ENCODE results near the gene SLC26A11. TPM values are rescaled to one million over a fixed set of nuclear protein-coding genes. Genes with fewer than 3 reads are reported as not detected.

SLC26A11 gene
- total and polyA plus RNA-seq, 2 donors from 2014 or later, result 11.3 to 24.5 TPM

DNA sequence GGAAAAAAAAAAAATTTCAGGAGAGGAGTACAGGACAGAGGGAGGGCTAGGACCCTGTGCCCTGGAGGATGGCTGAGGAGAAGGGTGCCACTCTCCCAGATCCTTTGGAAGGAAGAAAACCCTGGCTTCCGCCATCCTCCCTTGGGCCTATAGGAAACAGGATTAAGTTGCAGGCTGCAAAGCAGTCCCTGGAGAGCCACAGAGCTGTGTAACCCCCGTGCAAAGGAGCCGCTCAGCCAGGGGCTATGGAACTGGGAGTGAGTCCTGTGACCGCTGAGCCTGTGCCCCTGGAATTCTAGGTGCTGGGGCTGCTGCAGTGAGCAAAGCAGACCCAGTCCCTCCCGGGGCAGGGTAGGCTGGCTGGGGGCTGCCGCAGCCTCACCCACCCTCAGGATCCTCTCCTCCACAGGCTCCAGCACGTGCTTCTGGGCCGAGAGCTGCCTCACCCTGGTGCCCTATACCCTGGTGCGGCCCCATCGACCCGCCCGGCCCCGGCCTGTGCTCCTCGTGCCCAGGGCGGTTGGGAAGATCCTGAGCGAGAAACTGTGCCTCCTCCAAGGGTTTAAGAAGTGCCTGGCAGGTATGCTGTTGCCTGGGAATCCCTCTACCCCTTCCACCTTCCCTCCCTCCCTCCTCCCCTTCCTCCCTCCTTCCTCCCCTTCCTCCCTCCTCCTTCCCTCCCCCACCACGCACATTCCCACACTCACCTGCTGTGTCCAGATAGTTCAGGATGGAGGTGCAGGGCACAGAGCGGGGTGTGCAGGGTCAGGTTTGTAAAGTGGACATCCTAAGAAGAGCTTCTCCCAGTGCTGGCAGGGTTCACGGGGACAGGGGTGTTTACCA, 15.4 kb upstream of the SLC26A11 start:
- Histone ChIP-seq H3K4me1 (ENCODE audit: control insufficient read depth in 2 of 3, insufficient read depth in 2 of 3, low read depth in 1 of 3, low read length in 3 of 3) (no peaks in the 10 kb centered on the region), H3K4me3 (ENCODE audit: low read length in 3 of 3) (no peak overlapping the region), H3K9me3 (ENCODE audit: control insufficient read depth in 2 of 3, insufficient read depth in 1 of 3, low read length in 3 of 3) (no peaks in the 10 kb centered on the region), H3K36me3 (ENCODE audit: control insufficient read depth in 2 of 3, insufficient read depth in 3 of 3, low read length in 3 of 3) (no peaks in the 10 kb centered on the region), H3K27ac (ENCODE audit: low read depth in 2 of 2, low read length in 2 of 2) (no peak overlapping the region), H3K9ac (ENCODE audit: low read length in 3 of 3) (no peak overlapping the region), H3K27me3 (ENCODE audit: control insufficient read depth, insufficient read depth, low read length) (no peaks in the 10 kb centered on the region)
- FAIRE-seq, result no peak
- no peak for DNase-seq
- TF ChIP-seq, protein P1, sequence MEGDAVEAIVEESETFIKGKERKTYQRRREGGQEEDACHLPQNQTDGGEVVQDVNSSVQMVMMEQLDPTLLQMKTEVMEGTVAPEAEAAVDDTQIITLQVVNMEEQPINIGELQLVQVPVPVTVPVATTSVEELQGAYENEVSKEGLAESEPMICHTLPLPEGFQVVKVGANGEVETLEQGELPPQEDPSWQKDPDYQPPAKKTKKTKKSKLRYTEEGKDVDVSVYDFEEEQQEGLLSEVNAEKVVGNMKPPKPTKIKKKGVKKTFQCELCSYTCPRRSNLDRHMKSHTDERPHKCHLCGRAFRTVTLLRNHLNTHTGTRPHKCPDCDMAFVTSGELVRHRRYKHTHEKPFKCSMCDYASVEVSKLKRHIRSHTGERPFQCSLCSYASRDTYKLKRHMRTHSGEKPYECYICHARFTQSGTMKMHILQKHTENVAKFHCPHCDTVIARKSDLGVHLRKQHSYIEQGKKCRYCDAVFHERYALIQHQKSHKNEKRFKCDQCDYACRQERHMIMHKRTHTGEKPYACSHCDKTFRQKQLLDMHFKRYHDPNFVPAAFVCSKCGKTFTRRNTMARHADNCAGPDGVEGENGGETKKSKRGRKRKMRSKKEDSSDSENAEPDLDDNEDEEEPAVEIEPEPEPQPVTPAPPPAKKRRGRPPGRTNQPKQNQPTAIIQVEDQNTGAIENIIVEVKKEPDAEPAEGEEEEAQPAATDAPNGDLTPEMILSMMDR (IDR thresholded peaks at IDR 0.05; ENCODE audit: borderline replicate concordance, extremely low read depth, insufficient read depth), result no peak
- intact Hi-C loops (cut with DNase I), result no loop called here

DNA sequence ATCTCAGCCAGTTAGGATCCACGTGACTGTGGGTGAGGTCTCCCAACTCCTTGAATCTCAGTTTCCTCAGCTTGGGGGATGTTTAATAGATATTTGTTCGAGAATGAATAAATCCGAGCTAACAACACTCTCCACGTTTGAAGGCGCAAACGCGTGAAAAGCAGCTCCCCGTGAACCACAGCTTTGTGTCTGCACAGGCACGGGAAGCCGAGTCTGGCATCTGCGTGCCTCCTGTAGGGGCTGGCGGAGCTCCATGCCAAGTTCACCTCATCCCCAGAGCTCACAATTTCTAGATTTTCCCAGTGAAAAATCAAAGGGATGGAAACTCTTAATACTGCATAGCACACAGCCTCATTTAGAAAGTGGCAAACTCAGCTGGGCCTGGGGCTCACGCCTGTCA, 14.4 kb upstream of the SLC26A11 start:
- FAIRE-seq (no peak), DNase-seq (no peak)
- no peak overlapping the region for H3K27ac ChIP-seq (ENCODE audit: low read depth in 2 of 2, low read length in 2 of 2)
- no peak overlapping the region for H3K9ac ChIP-seq (ENCODE audit: low read length in 3 of 3)
- H3K9me3 ChIP-seq (ENCODE audit: control insufficient read depth in 2 of 3, insufficient read depth in 1 of 3, low read length in 3 of 3), result no peaks in the 10 kb centered on the region
- H3K4me1 ChIP-seq (ENCODE audit: control insufficient read depth in 2 of 3, insufficient read depth in 2 of 3, low read depth in 1 of 3, low read length in 3 of 3), result no peaks in the 10 kb centered on the region
- H3K4me3 ChIP-seq (ENCODE audit: low read length in 3 of 3), result no peak overlapping the region
- peaks cover 0 to 3% (median 0%) of the 10 kb centered on the region in 3 donors for H3K36me3 ChIP-seq (ENCODE audit: control insufficient read depth in 2 of 3, insufficient read depth in 3 of 3, low read length in 3 of 3)
- intact Hi-C loops (cut with DNase I), result no loop called here
- TF ChIP-seq, protein P1 (IDR thresholded peaks at IDR 0.05; ENCODE audit: borderline replicate concordance, extremely low read depth, insufficient read depth), result no peak
- H3K27me3 ChIP-seq (ENCODE audit: control insufficient read depth, insufficient read depth, low read length), result no peaks in the 10 kb centered on the region

DNA sequence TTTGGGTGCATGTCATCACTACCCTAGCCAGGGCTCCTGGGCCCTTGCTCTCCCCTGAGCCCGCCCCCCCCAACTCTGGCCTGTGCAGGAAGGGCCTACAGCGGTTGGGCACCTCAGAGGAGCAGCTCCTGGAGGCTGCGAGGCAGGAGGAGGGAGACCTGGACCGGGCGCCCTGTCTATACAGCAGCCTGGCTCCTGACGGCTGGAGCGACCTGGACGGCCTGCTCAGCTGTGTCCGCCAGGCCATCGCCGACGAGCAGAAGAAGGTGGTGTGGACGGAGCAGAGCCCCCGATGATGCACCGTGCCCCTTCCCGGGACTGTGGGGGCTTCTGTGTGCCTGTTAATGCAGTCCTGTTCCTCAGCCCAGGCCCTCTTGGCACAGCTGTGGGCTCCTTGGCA, 12.2 kb upstream of the SLC26A11 start:
- DNase-seq (no peak), FAIRE-seq (no peak)
- peaks cover 0 to 9% (median 9%) of the 10 kb centered on the region in 3 donors for H3K36me3 ChIP-seq (ENCODE audit: control insufficient read depth in 2 of 3, insufficient read depth in 3 of 3, low read length in 3 of 3)
- H3K9me3 ChIP-seq (ENCODE audit: control insufficient read depth in 2 of 3, insufficient read depth in 1 of 3, low read length in 3 of 3), result no peaks in the 10 kb centered on the region
- H3K27ac ChIP-seq (ENCODE audit: low read depth in 2 of 2, low read length in 2 of 2), result no peak overlapping the region
- TF ChIP-seq, protein P1 (IDR thresholded peaks at IDR 0.05; ENCODE audit: borderline replicate concordance, extremely low read depth, insufficient read depth), result no peak
- no peak overlapping the region for H3K4me3 ChIP-seq (ENCODE audit: low read length in 3 of 3)
- H3K9ac ChIP-seq (ENCODE audit: low read length in 3 of 3), result no peak overlapping the region
- intact Hi-C loops (cut with DNase I), result no loop called here
- no peaks in the 10 kb centered on the region for H3K4me1 ChIP-seq (ENCODE audit: control insufficient read depth in 2 of 3, insufficient read depth in 2 of 3, low read depth in 1 of 3, low read length in 3 of 3)
- no peaks in the 10 kb centered on the region for H3K27me3 ChIP-seq (ENCODE audit: control insufficient read depth, insufficient read depth, low read length)

Measured in kidney (tissue), 14 donors.